WTC11 (cell line): ENCODE measurements around the gene JAML.

ENCODE experiments used
- CREB1 ChIP-seq: sonication (generic); formaldehyde crosslinking; IDR thresholded peaks from 2 replicates; pipeline ENCODE4 v1.8.0; 2023; ENCODE audit warnings: mild to moderate bottlenecking, missing genetic modification reagents
- MAX ChIP-seq: sonication (generic); formaldehyde crosslinking; IDR thresholded peaks from 2 replicates; pipeline ENCODE4 v1.8.0; 2022; ENCODE audit warnings: mild to moderate bottlenecking, missing genetic modification reagents

GRCh38 chr11:118215262-118215661, 9.5 kb downstream of the JAML start:
- no peak for TF ChIP-seq MAX
- no peak for TF ChIP-seq CREB1 (CRISPR knock-in tag)
